Testis (tissue), 3 donors: ENCODE measurements around the gene INTU. TPM values are rescaled to one million over a fixed set of nuclear protein-coding genes. Genes with fewer than 3 reads are reported as not detected.

ENCODE experiments used
- DNase-seq: peaks from one replicate; pipeline ENCODE4 v3.0.0-alpha.2; 2019
- H3K27ac ChIP-seq, 2 donors: fragments of 200-600 bp; sonication (generic); one replicate each; pipeline ENCODE4 v1.5.1; 2019
- H3K27me3 ChIP-seq: fragments of 200-600 bp; sonication (generic); one replicate; pipeline ENCODE4 v1.5.1; 2019
- H3K36me3 ChIP-seq: fragments of 200-600 bp; sonication (generic); one replicate; pipeline ENCODE4 v1.5.1; 2017; ENCODE audit warnings: low read depth; ENCODE audit errors: missing control alignments
- H3K4me1 ChIP-seq: fragments of 200-600 bp; sonication (generic); one replicate; pipeline ENCODE4 v1.5.1; 2019
- H3K4me3 ChIP-seq, 2 donors: fragments of 200-600 bp; sonication (generic); one replicate each; pipeline ENCODE4 v1.5.1; 2017 to 2019
- H3K9me3 ChIP-seq: fragments of 200-600 bp; sonication (generic); one replicate; pipeline ENCODE4 v1.5.1; 2017
- CTCF ChIP-seq, 3 experiments: fragments of 450-650 bp in 2 of 3; fragments of 200-600 bp in 1 of 3; sonication (generic) in 1 of 3; IDR thresholded peaks; one replicate each; pipeline ENCODE4 v1.5.1; 2016 to 2019; ENCODE audit warnings: antibody characterized with exemption in 3 of 3, mild to moderate bottlenecking in 2 of 3, moderate library complexity in 1 of 3
- POLR2A ChIP-seq: fragments of 450-650 bp; IDR thresholded peaks from one replicate; pipeline ENCODE4 v1.6.1; 2017; ENCODE audit warnings: antibody characterized with exemption, mild to moderate bottlenecking, moderate library complexity
- WGBS, 2 donors: methylation state at CpG; one replicate each; pipeline ENCODE4 v1.1.5; 2018; 5-methylcytosine and 5-hydroxymethylcytosine counted together
- intact Hi-C: fragments of 100-400 bp; cut with DNase I; formaldehyde crosslinking; loops from one replicate; pipeline ENCODE4 v1.15.1; 2023; ENCODE audit warnings: low total_unique reads
- polyA plus RNA-seq: library from polyadenylated mRNA; stranded (reverse); fragments of 350-450 nt; fragmentation: Illumina TruSeq; extraction: RNeasy Lipid Tissue Mini Kit (QIAGEN cat#74804); gene quantifications from one replicate; pipeline ENCODE4 v1.2.3, GENCODE V29; 2014; ENCODE audit warnings: low read depth, low replicate concordance; ENCODE audit not compliant: insufficient read depth
- total RNA-seq, 2 donors: library from RNA; depleted of rRNA; stranded (reverse); fragments of >200 nt; gene quantifications; one replicate each; pipeline ENCODE4 v1.2.3, GENCODE V29; 2016

Gene INTU
- total and polyA plus RNA-seq, 3 donors from 2014 or later, result 8.0 to 41.6 (median 27.3) TPM

DNA sequence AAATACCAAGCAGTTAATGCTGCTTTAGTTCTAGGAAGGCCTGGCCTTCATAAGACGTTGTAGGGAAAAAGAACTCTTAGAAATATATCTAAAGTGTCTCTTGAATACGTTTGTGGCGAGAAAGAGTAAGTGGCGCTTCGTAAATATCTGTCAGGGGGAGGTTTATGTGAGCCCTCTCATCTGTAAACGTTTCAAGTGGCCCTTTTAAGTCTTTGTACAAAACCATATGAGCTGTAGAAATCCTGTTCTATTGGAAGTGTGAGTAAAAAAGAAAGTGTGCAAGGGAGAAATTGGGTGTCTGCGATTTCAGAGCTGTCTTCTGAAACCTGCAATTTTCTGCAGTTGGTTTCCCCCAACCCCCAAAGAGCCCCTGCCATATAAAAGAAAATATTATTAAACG lies 8.6 kb upstream of the INTU start:
- intact Hi-C loops, result no loop called here
- no peak for DNase-seq
- TF ChIP-seq CTCF (IDR thresholded peaks at IDR 0.05), result no peak
- TF ChIP-seq POLR2A, result no peak
- H3K27ac ChIP-seq, result peak overlapping the region; percentile 80 to 90
- H3K4me1 ChIP-seq, result no peaks in the 10 kb centered on the region
- H3K27me3 ChIP-seq, result no peaks in the 10 kb centered on the region
- WGBS, 2 donors, result 31 to 47% methylated on average over 8 of the region's 8 CpGs
- no peaks in the 10 kb centered on the region for H3K36me3 ChIP-seq
- no peaks in the 10 kb centered on the region for H3K9me3 ChIP-seq
- H3K4me3 ChIP-seq, result peak overlapping the region; percentile 44 to 81

- Histone ChIP-seq H3K9me3 (no peaks in the 10 kb centered on the region), H3K27me3 (no peaks in the 10 kb centered on the region), H3K27ac (no peak overlapping the region), H3K4me1 (no peaks in the 10 kb centered on the region), H3K4me3 (no peak overlapping the region), H3K36me3 (no peaks in the 10 kb centered on the region)
- TF ChIP-seq CTCF (IDR thresholded peaks at IDR 0.05) (no peak), POLR2A (no peak)
- WGBS, 2 donors, result 65 to 68% methylated on average over 3 of the region's 3 CpGs
- no peak for DNase-seq
- intact Hi-C loops, result no loop called here
Observed at GRCh38 chr4:127629371-127629770, 3.4 kb upstream of the INTU start.

DNA sequence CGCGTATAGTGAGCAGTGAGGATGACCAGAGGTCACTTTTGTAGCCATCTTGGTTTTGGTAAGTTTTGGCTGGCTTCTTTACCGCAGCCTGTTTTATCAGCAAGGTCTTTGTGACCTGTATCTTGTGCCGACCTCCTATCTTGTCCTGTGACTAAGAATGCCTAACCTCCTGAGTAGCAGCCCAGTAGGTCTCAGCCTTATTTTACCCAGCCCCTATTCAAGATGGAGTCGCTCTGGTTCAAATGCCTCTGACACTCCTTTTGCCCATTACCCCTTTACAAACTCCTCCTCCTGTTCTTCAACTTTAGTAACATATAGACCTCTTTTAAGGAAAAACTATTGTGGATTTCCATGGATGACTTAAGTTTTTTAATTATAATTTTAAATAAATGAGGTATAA lies 2.6 kb upstream of the INTU start:
- intact Hi-C loops, result no loop called here
- H3K4me1 ChIP-seq, result no peaks in the 10 kb centered on the region
- H3K36me3 ChIP-seq, result no peaks in the 10 kb centered on the region
- H3K4me3 ChIP-seq, result no peak overlapping the region
- H3K9me3 ChIP-seq, result no peaks in the 10 kb centered on the region
- 63 to 83% methylated on average over 5 of the region's 5 CpGs for WGBS, 2 donors
- DNase-seq, result no peak
- TF ChIP-seq POLR2A (no peak), CTCF (IDR thresholded peaks at IDR 0.05) (no peak)
- H3K27me3 ChIP-seq, result no peaks in the 10 kb centered on the region
- H3K27ac ChIP-seq, result no peak overlapping the region

- DNase-seq, result no peak
- no peaks in the 10 kb centered on the region for H3K36me3 ChIP-seq
- peak overlapping the region; percentile 26 to 36 for H3K27ac ChIP-seq
- H3K4me1 ChIP-seq, result no peaks in the 10 kb centered on the region
- WGBS, 2 donors, result 51 to 74% methylated on average over 2 of the region's 2 CpGs
- intact Hi-C loops, result no loop called here
- H3K9me3 ChIP-seq, result no peaks in the 10 kb centered on the region
- no peak overlapping the region for H3K4me3 ChIP-seq
- TF ChIP-seq CTCF (IDR thresholded peaks at IDR 0.05) (no peak), POLR2A (no peak)
- H3K27me3 ChIP-seq, result no peaks in the 10 kb centered on the region
Observed at GRCh38 chr4:127631420-127631819, 1.3 kb upstream of the INTU start.

DNA sequence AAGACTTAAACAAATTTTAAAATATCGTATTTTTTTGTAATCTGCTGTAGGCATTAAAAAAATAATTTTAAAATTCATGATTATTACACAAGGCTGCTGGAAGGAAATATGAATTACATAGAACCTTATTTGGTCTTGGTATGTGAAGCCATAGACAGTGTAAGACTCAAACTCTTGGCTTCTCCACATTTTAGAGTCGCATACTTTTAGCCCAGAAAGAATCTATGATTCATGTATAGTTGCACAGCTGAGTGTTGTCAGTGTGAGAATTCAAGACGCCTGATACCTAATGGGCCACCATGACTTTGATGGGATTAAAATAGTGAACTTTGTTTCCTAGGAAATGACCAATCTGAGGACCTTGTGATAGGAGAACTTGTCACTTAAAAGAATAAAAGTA lies 1.4 kb downstream of the INTU start:
- no peak for TF ChIP-seq POLR2A
- TF ChIP-seq CTCF (IDR thresholded peaks at IDR 0.05), result no peak

More for the DNA sequence above, 1.4 kb downstream of the INTU start:
- Histone ChIP-seq H3K4me3 (no peak overlapping the region), H3K9me3 (no peaks in the 10 kb centered on the region), H3K36me3 (no peaks in the 10 kb centered on the region), H3K27me3 (no peaks in the 10 kb centered on the region), H3K4me1 (no peaks in the 10 kb centered on the region), H3K27ac (no peak overlapping the region)
- no peak for DNase-seq
- WGBS, 2 donors, result 76% methylated on average over 3 of the region's 3 CpGs
- intact Hi-C loops, result no loop called here
